KMS-11 (cell line): ENCODE data around the gene CFAP221.
A peak's percentile ranks its signal among the peaks of the same experiment; 100 is the strongest.

Experiments used
- H2AFZ ChIP-seq: fragments of 200-600 bp; sonication (generic); 2 replicates; pipeline ENCODE4 v1.6.1; 2016; ENCODE audit warnings: antibody characterized with exemption, mixed run types, low read depth
- H3K27ac ChIP-seq: fragments of 200-600 bp; sonication (generic); 2 replicates; pipeline ENCODE4 v1.6.1; 2016; ENCODE audit warnings: mild to moderate bottlenecking, mixed run types
- H3K27me3 ChIP-seq: fragments of 200-600 bp; sonication (generic); 2 replicates; pipeline ENCODE4 v1.6.1; 2017; ENCODE audit warnings: mild to moderate bottlenecking, low read depth, mixed run types, moderate library complexity; ENCODE audit not compliant: insufficient read depth
- H3K36me3 ChIP-seq: fragments of 200-600 bp; sonication (generic); 2 replicates; pipeline ENCODE4 v1.6.1; 2017; ENCODE audit warnings: mild to moderate bottlenecking, mixed run types; ENCODE audit not compliant: insufficient read depth
- H3K4me1 ChIP-seq: fragments of 200-600 bp; sonication (generic); 2 replicates; pipeline ENCODE4 v1.6.1; 2016; ENCODE audit warnings: mild to moderate bottlenecking, low read depth, mixed run types; ENCODE audit not compliant: poor library complexity, severe bottlenecking
- H3K4me2 ChIP-seq: fragments of 200-600 bp; sonication (generic); 2 replicates; pipeline ENCODE4 v1.7.0; 2016; ENCODE audit warnings: mild to moderate bottlenecking, mixed run types
- H3K4me3 ChIP-seq: fragments of 200-600 bp; sonication (generic); IDR thresholded peaks from 2 replicates; pipeline ENCODE4 v1.6.1; 2017; ENCODE audit warnings: low read depth, low read length, mixed read lengths; ENCODE audit not compliant: insufficient read depth
- H3K79me2 ChIP-seq: fragments of 200-600 bp; sonication (generic); 2 replicates; pipeline ENCODE4 v1.6.1; 2016; ENCODE audit warnings: low read depth, mixed run types; ENCODE audit not compliant: insufficient read depth
- H3K9ac ChIP-seq: fragments of 200-600 bp; sonication (generic); 2 replicates; pipeline ENCODE4 v1.6.1; 2016; ENCODE audit warnings: mild to moderate bottlenecking, mixed run types
- H4K20me1 ChIP-seq: fragments of 200-600 bp; sonication (generic); 2 replicates; pipeline ENCODE4 v1.6.1; 2016; ENCODE audit warnings: mild to moderate bottlenecking, mixed run types; ENCODE audit not compliant: insufficient read depth
- TF ChIP-seq, protein P1 (sequence below): fragments of 200-600 bp; sonication (generic); conservative IDR thresholded peaks from 2 replicates; pipeline ENCODE4 v1.6.1; 2017; ENCODE audit warnings: low read depth, mild to moderate bottlenecking, antibody characterized with exemption, low read length, moderate library complexity, mixed read lengths

CFAP221 gene

DNA sequence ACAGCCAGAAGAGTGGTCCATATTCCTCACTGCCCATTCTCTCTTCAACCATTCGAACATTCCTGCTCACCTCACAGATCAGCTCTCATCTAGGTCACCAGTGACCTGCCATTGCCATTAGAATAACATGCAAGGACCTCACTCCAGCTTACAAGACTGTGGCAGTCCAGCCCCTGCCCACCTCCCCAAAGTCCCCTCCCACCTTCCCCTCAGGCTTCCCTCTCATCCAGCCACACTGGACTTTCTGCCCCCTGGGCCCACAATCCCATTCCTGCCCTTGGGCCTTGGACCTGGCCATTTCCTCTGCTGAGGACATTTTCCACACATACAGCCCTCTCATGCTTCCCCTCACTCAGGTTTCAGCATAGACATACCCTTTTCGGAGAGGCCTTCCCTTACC is 129.5 kb downstream of the CFAP221 start:
- no peaks in the 10 kb centered on the region for H3K36me3 ChIP-seq
- H3K27me3 ChIP-seq, result no peaks in the 10 kb centered on the region
- no peaks in the 10 kb centered on the region for H3K4me1 ChIP-seq
- H3K4me2 ChIP-seq, result no peak overlapping the region
- no peak overlapping the region for H3K9ac ChIP-seq
- TF ChIP-seq, protein P1, sequence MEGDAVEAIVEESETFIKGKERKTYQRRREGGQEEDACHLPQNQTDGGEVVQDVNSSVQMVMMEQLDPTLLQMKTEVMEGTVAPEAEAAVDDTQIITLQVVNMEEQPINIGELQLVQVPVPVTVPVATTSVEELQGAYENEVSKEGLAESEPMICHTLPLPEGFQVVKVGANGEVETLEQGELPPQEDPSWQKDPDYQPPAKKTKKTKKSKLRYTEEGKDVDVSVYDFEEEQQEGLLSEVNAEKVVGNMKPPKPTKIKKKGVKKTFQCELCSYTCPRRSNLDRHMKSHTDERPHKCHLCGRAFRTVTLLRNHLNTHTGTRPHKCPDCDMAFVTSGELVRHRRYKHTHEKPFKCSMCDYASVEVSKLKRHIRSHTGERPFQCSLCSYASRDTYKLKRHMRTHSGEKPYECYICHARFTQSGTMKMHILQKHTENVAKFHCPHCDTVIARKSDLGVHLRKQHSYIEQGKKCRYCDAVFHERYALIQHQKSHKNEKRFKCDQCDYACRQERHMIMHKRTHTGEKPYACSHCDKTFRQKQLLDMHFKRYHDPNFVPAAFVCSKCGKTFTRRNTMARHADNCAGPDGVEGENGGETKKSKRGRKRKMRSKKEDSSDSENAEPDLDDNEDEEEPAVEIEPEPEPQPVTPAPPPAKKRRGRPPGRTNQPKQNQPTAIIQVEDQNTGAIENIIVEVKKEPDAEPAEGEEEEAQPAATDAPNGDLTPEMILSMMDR, result no peak
- no peak overlapping the region for H3K27ac ChIP-seq
- H3K79me2 ChIP-seq, result no peaks in the 10 kb centered on the region
- H2AFZ ChIP-seq, result no peak overlapping the region
- no peaks in the 10 kb centered on the region for H4K20me1 ChIP-seq
- no peak overlapping the region for H3K4me3 ChIP-seq

DNA sequence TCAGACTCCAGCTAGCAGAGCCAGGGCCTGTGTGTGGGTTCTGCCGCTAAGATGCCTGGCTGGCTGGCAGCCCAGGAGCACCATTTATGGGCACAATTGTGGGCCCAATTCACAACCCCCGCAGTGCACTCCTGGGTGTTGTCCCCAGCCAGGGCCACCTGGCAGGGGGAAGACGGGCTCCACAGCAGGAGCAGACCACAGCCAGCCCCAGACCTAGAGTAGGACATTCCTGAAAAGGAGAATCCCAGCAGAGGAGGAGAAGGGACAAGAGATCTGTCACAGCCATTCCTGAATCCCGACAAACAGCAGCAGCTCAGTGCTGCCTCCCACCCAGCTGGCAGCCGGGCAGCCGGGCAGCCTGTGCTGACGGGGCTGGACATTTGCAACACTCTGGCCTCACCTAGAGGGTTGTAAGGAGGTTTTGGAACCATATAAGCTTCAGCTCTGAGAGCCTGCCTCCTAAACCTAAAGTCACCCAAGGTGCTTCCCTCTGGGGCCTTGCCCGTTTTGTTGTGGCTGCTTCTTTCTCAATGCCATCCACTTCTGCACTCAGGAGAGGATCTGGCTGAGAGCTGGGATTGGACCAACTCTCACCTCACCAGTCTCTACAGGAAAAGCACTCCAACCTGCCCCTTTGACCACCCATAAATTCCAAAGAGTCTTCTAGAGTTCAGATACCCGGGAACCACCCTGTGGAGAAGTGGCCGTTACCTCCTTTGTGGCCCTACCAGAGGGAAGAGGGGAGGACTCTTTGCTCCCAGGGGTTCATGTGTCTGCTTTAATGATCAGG is 130.7 kb downstream of the CFAP221 start:
- H3K36me3 ChIP-seq, result no peaks in the 10 kb centered on the region
- H4K20me1 ChIP-seq, result no peaks in the 10 kb centered on the region
- H3K9ac ChIP-seq, result no peak overlapping the region
- H3K4me2 ChIP-seq, result no peak overlapping the region
- H2AFZ ChIP-seq, result no peak overlapping the region
- no peaks in the 10 kb centered on the region for H3K4me1 ChIP-seq
- no peaks in the 10 kb centered on the region for H3K27me3 ChIP-seq
- H3K27ac ChIP-seq, result no peak overlapping the region
- no peak overlapping the region for H3K4me3 ChIP-seq
- TF ChIP-seq, protein P1, result no peak
- H3K79me2 ChIP-seq, result peaks cover 7% of the 10 kb centered on the region; the same call in 1 of the 2 replicates

DNA sequence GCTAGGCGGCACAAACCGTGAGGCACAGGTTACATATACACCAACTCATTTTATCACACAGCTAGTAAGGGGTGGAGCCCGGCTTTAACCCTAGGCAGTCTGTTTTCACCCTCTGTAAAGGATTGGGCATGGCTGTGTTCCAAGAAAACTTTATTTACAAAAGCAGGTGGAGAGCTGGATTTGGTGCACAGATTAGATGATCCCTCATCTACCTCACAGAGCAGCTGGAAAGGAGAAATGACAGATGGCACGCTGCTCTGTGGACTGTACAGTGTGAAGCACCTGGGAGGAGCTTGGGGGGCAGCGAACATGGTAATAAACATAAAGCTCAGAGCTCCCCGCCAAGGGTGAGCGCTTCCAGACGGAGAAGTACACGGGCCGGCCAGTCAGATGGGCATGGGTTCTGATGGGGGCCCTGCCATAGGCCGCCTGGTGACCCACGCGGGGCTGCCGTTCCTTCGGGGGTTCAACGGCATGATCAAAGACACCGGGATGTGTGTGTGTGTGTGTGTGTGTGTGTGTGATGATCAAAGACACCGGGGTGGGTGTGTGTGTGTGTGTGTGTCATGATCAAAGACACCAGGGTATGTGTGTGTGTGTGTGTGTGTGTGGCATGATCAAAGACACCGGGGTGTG is 133.9 kb downstream of the CFAP221 start:
- H3K4me3 ChIP-seq, result no peak overlapping the region
- no peak overlapping the region for H3K9ac ChIP-seq
- no peak overlapping the region for H3K27ac ChIP-seq
- no peak overlapping the region for H2AFZ ChIP-seq
- no peaks in the 10 kb centered on the region for H3K4me1 ChIP-seq
- H3K79me2 ChIP-seq, result peaks cover 13% of the 10 kb centered on the region; the same call in 1 of the 2 replicates
- TF ChIP-seq, protein P1, result no peak
- H3K4me2 ChIP-seq, result no peak overlapping the region
- H3K27me3 ChIP-seq, result no peaks in the 10 kb centered on the region
- H3K36me3 ChIP-seq, result no peaks in the 10 kb centered on the region
- no peaks in the 10 kb centered on the region for H4K20me1 ChIP-seq

DNA sequence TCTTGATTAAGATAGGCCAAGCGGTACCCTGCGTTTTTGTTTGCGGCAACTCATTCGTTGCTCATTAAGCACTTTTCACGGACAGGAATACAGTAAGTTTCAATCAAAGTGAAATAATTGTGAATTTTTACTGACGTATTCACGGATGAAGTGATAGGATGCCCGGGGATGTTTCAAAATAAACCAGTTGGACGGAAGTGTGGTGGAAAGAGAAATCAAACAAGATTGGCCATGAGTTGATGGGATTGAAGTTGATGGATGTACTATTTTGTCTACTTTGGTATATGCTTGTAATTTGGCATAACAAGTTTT is 135.2 kb downstream of the CFAP221 start:
- H3K4me3 ChIP-seq, result peak overlapping the region; percentile 80
- no peaks in the 10 kb centered on the region for H3K4me1 ChIP-seq
- H3K27me3 ChIP-seq, result no peaks in the 10 kb centered on the region
- no peaks in the 10 kb centered on the region for H3K36me3 ChIP-seq
- H4K20me1 ChIP-seq, result no peaks in the 10 kb centered on the region
- H3K9ac ChIP-seq, result peak overlapping the region; percentile 76
- TF ChIP-seq, protein P1, result no peak
- H3K27ac ChIP-seq, result no peak overlapping the region; the same call in 1 of the 2 replicates
- peaks cover 13% of the 10 kb centered on the region; the same call in 1 of the 2 replicates for H3K79me2 ChIP-seq
- peak overlapping the region; percentile 80 for H3K4me2 ChIP-seq
- H2AFZ ChIP-seq, result peak overlapping the region; percentile 81
